ENCODE results near the gene DNAJC27. TPM values are rescaled to one million over a fixed set of nuclear protein-coding genes. Genes with fewer than 3 reads are reported as not detected.

DNAJC27 gene
- total RNA-seq, 2 donors from 2014 or later = 15.0 to 27.2 TPM

DNA sequence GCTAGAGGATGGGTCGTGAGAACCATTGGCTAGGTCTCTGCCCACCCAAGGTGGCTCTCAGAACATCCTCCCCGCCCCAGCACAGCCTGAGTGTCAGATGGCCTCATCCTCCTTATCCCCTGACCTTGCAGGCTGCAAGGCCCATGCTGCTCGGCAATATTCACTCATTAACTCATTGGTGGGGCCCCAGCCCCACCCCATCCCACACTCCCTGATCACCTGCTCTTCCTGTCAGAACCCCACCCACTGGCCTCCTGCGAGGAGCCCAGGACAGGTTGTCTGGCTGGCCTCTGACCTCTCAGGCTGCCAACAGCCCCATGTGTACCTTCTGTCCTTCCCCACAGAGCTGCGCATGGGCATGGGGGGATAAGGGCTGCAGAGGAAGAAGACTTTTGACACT lies 57.0 kb downstream of the DNAJC27 start:
- H3K36me3 ChIP-seq = no peaks in the 10 kb centered on the region
- H3K4me1 ChIP-seq (ENCODE audit: control insufficient read depth in 1 of 2, low read depth in 2 of 2) = peaks cover 7 to 52% of the 10 kb centered on the region in 2 donors
- H3K4me3 ChIP-seq = no peak overlapping the region
- H3K9me3 ChIP-seq = no peaks in the 10 kb centered on the region
- DNase-seq (ENCODE audit: low spot score) (no peak), ATAC-seq (ENCODE audit: insufficient number of reproducible peaks, low FRiP score, low read depth) (no peak)
- H3K27me3 ChIP-seq (replicated peaks; ENCODE audit: insufficient read depth) = no peaks in the 10 kb centered on the region
- no peak overlapping the region for H3K27ac ChIP-seq
- TF ChIP-seq, protein P1, sequence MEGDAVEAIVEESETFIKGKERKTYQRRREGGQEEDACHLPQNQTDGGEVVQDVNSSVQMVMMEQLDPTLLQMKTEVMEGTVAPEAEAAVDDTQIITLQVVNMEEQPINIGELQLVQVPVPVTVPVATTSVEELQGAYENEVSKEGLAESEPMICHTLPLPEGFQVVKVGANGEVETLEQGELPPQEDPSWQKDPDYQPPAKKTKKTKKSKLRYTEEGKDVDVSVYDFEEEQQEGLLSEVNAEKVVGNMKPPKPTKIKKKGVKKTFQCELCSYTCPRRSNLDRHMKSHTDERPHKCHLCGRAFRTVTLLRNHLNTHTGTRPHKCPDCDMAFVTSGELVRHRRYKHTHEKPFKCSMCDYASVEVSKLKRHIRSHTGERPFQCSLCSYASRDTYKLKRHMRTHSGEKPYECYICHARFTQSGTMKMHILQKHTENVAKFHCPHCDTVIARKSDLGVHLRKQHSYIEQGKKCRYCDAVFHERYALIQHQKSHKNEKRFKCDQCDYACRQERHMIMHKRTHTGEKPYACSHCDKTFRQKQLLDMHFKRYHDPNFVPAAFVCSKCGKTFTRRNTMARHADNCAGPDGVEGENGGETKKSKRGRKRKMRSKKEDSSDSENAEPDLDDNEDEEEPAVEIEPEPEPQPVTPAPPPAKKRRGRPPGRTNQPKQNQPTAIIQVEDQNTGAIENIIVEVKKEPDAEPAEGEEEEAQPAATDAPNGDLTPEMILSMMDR (IDR thresholded peaks at IDR 0.05) = no peak

- no peaks in the 10 kb centered on the region for H3K27me3 ChIP-seq (replicated peaks; ENCODE audit: insufficient read depth)
- no peaks in the 10 kb centered on the region for H3K9me3 ChIP-seq
- H3K36me3 ChIP-seq = no peaks in the 10 kb centered on the region
- TF ChIP-seq, protein P1 (IDR thresholded peaks at IDR 0.05) = no peak
- H3K27ac ChIP-seq = no peak overlapping the region
- H3K4me3 ChIP-seq = no peak overlapping the region
- H3K4me1 ChIP-seq (ENCODE audit: control insufficient read depth in 1 of 2, low read depth in 2 of 2) = peaks cover 7 to 45% of the 10 kb centered on the region in 2 donors
- no peak for DNase-seq (ENCODE audit: low spot score)
- no peak for ATAC-seq (ENCODE audit: insufficient number of reproducible peaks, low FRiP score, low read depth)
Measured at GRCh38 chr2:24913911-24914310, 57.8 kb downstream of the DNAJC27 start.

DNA sequence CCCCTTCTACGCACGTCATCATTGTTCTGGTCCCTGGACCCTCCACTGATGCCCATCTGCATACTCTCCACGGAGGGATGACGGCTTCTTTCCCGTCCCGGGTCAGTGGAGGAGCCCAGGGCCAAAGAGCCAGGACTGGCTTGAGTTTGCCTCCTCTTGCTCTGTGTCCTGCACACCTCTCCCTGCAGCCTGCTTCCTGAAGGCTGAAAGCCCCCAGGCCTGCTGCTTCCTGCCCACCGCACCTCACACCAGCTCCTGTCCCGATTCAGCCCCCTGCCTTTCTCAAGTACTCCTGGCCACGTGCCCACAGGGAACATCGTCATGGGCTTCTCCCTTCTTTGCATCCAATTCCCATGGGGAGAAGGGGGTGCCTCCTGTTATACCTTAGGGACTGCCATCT lies 58.8 kb downstream of the DNAJC27 start:
- Histone ChIP-seq H3K36me3 (no peaks in the 10 kb centered on the region), H3K4me1 (ENCODE audit: control insufficient read depth in 1 of 2, low read depth in 2 of 2) (peaks cover 7 to 36% of the 10 kb centered on the region in 2 donors), H3K27me3 (replicated peaks; ENCODE audit: insufficient read depth) (no peaks in the 10 kb centered on the region), H3K4me3 (no peak overlapping the region), H3K27ac (no peak overlapping the region), H3K9me3 (no peaks in the 10 kb centered on the region)
- no peak for ATAC-seq (ENCODE audit: insufficient number of reproducible peaks, low FRiP score, low read depth)
- DNase-seq (ENCODE audit: low spot score) = no peak
- TF ChIP-seq, protein P1 (IDR thresholded peaks at IDR 0.05) = no peak

DNA sequence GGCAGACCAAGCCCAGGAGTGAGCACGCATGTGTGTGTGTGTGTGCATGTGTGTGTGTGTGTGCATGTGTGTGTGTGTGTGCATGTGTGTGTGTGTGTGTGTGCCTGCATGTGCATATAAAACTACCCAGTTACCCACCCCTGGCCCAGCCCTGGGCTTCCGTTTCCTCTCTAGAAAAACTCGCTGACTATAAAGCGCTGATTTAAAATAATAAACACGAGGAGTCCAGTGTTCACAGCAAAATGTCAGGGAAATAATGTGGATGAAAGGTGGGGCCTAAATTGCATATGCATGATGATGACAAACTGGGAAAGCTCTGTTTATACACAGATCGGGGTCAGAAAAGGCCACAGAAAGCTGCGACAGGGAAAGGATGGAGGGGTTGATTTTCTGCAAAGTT lies 59.2 kb downstream of the DNAJC27 start:
- H3K9me3 ChIP-seq = no peaks in the 10 kb centered on the region
- TF ChIP-seq, protein P1 (IDR thresholded peaks at IDR 0.05) = no peak
- no peaks in the 10 kb centered on the region for H3K27me3 ChIP-seq (replicated peaks; ENCODE audit: insufficient read depth)
- H3K27ac ChIP-seq = no peak overlapping the region
- DNase-seq (ENCODE audit: low spot score) = no peak
- H3K4me1 ChIP-seq (ENCODE audit: control insufficient read depth in 1 of 2, low read depth in 2 of 2) = peaks cover 6 to 32% of the 10 kb centered on the region in 2 donors
- no peaks in the 10 kb centered on the region for H3K36me3 ChIP-seq
- no peak for ATAC-seq (ENCODE audit: insufficient number of reproducible peaks, low FRiP score, low read depth)
- no peak overlapping the region for H3K4me3 ChIP-seq

- no peak overlapping the region for H3K27ac ChIP-seq
- H3K9me3 ChIP-seq = no peaks in the 10 kb centered on the region
Measured at GRCh38 chr2:24910245-24910644, 61.5 kb downstream of the DNAJC27 start.

More at GRCh38 chr2:24910245-24910644, 61.5 kb downstream of the DNAJC27 start:
- Histone ChIP-seq H3K4me1 (ENCODE audit: control insufficient read depth in 1 of 2, low read depth in 2 of 2) (peaks cover 0 to 10% of the 10 kb centered on the region in 2 donors), H3K27me3 (replicated peaks; ENCODE audit: insufficient read depth) (no peaks in the 10 kb centered on the region), H3K4me3 (no peak overlapping the region), H3K36me3 (no peaks in the 10 kb centered on the region)
- no peak for ATAC-seq (ENCODE audit: insufficient number of reproducible peaks, low FRiP score, low read depth)
- TF ChIP-seq, protein P1 (IDR thresholded peaks at IDR 0.05) = no peak
- no peak for DNase-seq (ENCODE audit: low spot score)

Data from thoracic aorta (tissue), 2 donors.